GM19240 (cell line): ENCODE data around the gene HOMER3.

Experiments used
- DNase-seq: peaks from one replicate; pipeline ENCODE4 v3.0.0; 2011; ENCODE audit warnings: low spot score; ENCODE audit not compliant: insufficient read length

HOMER3 gene

GRCh38 chr19:18940769-18941627, at the start of gene HOMER3:
Gene HOMER3 (minus strand): TSS chr19:18941217. CDS start chr19:18938982, 2,235 bp downstream.
- DNase-seq, result peak; percentile 53

DNA sequence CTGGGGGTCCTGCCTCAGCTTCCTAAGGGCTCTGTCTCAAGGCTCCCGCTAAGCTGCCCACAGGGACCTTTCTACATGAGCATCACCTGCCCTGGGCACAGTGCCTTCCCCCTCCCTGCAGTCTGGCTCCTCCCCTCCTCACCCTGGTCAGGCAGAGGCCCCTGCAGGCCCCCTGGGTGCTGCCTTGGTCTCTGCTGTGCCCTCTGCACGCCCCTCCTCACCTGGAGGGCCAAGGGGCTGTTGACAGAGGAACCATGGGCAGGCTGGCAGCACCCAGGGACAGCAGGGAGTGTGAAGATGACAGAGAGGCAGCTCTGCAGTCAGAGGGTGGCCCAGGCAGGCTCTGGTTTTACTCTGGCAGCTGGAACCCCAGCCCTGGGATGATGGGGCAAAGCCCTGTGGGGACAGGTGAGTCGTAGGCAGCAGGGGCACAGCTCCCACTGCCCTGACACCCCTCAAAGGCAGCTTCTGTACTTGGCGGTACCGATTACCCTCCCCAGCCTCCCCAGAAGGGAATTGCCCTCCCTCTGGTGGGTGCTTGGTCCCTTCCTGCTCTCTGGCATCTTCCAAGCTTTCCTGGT, 49.2 kb upstream of the HOMER3 start:
- DNase-seq, result no peak

- no peak for DNase-seq
Observed at GRCh38 chr19:18989316-18989715, 48.3 kb upstream of the HOMER3 start.

GRCh38 chr19:18987456-18987855, 46.4 kb upstream of the HOMER3 start:
- no peak for DNase-seq

GRCh38 chr19:18985257-18985656, 44.2 kb upstream of the HOMER3 start:
- DNase-seq, result no peak

GRCh38 chr19:18984251-18984650, 43.2 kb upstream of the HOMER3 start:
- no peak for DNase-seq

DNA sequence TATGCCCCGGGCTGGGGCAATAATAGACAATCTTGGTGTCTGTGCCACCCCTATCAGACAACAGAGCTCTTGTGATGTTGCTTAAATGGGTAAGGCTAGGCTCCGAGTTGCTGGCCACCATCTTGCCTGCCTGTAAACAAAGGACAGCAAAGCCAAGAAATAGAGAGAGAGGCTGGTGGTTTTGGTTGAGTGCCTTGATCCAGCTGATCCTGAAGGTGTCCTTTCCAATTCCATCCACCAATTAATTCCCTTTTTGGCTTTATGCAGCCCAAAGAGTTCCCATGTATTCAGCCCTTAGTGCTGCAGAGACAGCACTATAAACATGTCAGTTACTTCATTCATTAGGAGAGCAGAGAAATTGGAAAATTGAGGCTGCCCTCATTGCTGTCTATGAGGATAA, 41.7 kb upstream of the HOMER3 start:
- no peak for DNase-seq

GRCh38 chr19:18980432-18981020, 39.5 kb upstream of the HOMER3 start:
- DNase-seq, result no peak

DNA sequence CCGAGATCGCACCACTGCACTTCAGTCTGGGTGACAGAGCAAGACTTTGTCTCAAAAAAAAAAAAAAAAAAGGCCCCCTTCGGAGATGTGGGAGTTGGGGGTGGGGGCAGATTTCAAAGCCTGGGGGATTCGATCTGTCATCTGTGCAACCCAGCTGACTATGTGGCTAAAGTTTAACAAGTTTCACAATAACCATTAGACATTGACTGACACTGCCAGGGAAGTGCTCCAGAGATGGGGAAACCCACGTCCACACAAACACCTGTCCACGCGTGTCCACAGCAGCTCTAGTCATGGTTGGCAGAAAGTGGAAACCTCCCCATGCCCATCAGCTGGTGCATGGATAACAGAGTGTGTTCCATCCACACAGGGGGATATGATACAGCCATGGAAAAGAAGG, 37.6 kb upstream of the HOMER3 start:
- no peak for DNase-seq

GRCh38 chr19:18975869-18976268, 34.9 kb upstream of the HOMER3 start:
- no peak for DNase-seq

GRCh38 chr19:18975011-18975410, 34.0 kb upstream of the HOMER3 start:
- DNase-seq, result no peak

- DNase-seq, result no peak
Observed at GRCh38 chr19:18972851-18973250, 31.8 kb upstream of the HOMER3 start.

DNA sequence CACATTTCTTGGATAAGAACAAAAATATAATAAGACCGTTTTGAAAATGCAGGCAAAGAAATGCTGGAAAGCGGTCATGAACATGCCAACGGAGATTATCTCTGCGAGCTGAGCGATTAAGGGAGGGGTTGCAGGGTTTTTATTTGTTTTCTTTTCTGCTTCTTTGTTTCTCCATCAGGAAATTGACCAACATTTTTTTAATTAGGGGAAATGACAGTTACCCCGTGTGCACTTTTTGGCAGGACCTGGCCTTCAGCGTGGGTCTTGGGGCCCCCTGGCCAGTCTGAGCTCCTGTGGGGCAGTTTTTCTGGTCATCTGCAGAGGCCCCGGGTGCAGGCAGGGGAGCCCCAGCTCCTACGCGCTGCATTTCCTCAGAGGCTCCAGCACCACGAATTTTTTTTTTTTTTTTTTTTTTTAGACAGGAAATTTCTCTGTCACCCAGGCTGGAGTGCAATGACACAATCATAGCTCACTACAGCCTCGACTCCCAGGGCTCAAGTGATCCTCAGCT, 31.3 kb upstream of the HOMER3 start:
- DNase-seq, result no peak

- no peak for DNase-seq
Observed at GRCh38 chr19:18969931-18970659, 29.1 kb upstream of the HOMER3 start.

DNA sequence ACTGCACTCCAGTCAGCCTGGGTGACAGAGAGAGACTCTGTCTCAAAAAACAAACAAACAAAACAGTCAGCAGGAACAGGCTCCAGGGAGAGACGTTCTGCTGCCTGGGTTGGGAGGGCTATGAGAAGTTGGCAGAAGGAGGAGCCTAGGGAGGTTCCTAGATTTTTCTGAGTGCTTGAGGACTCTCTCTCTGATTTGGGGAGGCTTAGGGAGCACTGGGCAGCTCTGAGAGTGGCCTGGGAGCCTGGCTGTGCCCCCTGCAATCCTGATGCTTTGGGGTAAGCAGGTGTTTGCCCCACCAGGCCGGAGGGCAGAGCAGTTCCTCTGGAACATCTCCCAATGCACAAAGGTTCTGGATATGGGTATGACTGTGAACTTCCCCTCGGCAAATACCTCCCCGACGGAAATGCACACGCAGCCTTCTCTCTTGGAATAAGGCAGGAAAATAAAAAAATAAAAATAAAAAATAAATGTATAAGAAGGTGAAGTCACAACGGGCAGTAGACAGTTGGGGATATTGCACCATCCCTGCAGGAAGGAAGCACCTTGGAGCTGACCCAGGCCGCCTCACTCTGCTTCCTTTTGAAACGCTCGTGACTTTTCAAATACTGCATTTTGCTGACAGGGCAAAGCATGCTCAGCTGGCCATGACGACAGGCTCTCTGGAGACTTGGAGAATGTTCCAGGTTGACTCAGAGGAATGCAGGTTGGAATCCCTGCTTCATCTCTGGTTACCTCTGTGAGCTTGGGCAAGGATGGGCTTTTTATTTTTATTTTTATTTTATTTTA, 26.5 kb upstream of the HOMER3 start:
- no peak for DNase-seq

DNA sequence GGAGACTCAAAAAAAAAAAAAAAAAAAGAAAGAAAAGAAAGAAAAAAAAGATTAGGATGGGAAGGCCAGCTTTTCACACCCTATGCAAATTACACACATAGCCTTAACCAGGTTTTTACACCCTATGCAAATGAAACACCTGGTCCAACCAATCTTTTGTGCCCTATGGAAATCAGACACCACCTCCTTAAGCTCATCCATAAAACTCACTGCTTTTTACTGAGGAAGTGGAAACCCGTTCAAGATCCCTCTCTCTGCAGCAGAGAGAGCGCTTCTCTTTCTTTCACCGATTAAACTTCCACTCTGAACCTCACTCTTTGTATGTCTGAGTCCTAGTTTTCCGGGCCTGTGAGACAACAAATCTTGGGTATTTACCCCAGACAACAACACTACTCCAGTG, 25.3 kb upstream of the HOMER3 start:
- DNase-seq, result no peak

DNA sequence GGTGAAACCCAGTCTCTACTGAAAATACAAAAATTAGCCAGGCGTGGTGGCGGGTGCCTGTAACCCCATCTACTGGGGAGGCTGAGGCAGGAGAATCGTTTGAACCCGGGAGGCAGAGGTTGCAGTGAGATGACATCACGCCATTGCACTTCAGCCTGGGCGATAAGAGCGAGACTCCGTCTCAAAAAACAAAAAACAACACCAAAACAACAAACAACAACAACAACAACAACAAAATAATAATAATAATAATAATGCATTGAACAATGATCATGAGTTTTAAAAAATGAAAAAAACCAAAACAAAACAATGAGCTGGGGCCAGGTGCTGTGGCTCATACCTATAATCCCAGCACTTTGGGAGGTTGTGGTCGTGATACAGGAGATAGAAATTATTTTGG, 23.1 kb upstream of the HOMER3 start:
- no peak for DNase-seq

DNA sequence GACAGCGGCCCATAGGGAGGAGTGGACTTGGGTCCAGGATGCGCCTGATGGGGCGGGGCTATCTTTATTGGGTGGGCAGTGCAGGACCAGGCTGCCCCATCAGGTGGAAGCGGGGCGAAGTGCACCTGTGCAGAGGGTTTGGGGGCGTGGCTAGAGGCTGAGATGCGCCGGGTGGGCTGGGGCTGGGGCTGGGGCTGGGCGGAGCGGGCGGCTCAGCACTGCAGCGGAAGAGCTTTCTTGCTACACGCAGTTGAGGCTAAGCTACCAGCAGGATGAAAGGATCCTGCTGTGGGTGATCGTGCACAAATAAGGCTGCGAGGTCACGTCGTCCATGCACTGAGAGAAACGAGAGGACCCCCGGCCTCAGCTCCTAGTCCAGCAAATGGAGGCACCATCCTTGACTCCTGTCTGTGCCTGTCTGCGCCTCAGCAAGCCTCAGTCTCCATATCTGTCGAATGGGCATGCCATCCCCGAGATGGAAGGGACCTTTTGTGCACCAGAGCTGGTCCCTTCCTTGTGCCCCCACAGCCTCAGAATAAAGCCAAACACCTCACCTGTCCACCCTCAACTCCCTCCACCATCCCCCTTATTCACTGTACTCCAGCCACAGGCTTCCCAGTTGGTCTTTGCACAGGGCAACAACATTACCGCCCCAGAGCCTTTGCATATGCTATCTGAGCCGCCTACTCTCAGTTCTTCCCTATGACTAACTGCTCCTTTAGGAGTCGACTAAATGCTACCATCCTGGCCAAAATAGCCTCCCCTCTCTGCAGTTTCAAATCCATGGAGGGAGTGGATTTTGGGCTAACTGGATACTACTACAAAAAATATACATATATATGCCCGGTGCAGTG, 21.0 kb upstream of the HOMER3 start:
- DNase-seq, result no peak

- DNase-seq, result no peak
Observed at GRCh38 chr19:18960370-18960769, 19.4 kb upstream of the HOMER3 start.

DNA sequence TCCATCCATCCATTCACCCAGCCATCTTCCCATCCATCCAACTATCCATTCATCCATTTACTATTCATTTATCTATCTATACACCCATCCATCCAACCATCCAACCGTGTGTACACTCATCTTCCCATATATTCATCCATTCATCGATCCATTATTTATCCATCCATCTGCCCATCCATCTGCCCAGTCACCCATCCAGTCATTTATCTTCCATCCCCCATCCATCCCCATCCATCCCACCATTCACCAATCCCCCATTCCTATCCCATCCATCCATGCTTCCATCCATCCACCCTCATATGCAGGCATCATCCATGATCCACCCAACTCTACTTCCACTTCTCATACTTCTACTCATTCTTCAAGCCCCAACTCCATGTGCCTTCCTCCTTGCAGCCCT, 14.0 kb upstream of the HOMER3 start:
- DNase-seq, result no peak
